AG09309 (cell line): ENCODE results near the gene DLD.
"Not testable (repeated sequence)": the region's sequence is repeated elsewhere in the genome, so short reads cannot be mapped to it uniquely, and the experiment has no call there.

Experiments
- DNase-seq: peaks from one replicate; pipeline ENCODE4 v3.0.0-alpha.2; 2010; ENCODE audit warnings: low read depth
- H3K4me3 ChIP-seq: 2 replicates; pipeline ENCODE4 v1.5.1; 2011; ENCODE audit warnings: mild to moderate bottlenecking, low read depth, low read length, moderate library complexity; ENCODE audit not compliant: control insufficient read depth
- TF ChIP-seq, protein P1 (sequence below): IDR thresholded peaks from 2 replicates; pipeline ENCODE4 v1.5.1; 2011; ENCODE audit warnings: mild to moderate bottlenecking, low read depth, low read length, inconsistent platforms; ENCODE audit not compliant: insufficient read depth, control insufficient read depth; ENCODE audit errors: missing control alignments

DLD gene

DNA sequence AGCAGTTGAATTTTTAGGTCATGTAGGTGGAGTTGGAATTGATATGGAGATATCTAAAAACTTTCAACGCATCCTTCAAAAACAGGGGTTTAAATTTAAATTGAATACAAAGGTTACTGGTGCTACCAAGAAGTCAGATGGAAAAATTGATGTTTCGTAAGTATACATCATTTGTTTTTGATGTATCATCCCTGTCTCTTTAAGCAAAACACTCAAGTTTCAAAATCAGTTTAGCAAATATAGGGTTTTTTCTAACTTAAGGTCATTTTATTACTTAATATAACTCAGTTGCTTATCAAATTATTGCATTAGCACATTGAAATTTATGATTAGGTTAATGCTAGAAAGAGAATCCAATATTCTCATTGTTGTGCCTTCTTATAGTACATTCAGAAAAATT, 24.6 kb downstream of the DLD start:
- no peak for DNase-seq
- TF ChIP-seq, protein P1, sequence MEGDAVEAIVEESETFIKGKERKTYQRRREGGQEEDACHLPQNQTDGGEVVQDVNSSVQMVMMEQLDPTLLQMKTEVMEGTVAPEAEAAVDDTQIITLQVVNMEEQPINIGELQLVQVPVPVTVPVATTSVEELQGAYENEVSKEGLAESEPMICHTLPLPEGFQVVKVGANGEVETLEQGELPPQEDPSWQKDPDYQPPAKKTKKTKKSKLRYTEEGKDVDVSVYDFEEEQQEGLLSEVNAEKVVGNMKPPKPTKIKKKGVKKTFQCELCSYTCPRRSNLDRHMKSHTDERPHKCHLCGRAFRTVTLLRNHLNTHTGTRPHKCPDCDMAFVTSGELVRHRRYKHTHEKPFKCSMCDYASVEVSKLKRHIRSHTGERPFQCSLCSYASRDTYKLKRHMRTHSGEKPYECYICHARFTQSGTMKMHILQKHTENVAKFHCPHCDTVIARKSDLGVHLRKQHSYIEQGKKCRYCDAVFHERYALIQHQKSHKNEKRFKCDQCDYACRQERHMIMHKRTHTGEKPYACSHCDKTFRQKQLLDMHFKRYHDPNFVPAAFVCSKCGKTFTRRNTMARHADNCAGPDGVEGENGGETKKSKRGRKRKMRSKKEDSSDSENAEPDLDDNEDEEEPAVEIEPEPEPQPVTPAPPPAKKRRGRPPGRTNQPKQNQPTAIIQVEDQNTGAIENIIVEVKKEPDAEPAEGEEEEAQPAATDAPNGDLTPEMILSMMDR: no peak
- no peak overlapping the region for H3K4me3 ChIP-seq

DNA sequence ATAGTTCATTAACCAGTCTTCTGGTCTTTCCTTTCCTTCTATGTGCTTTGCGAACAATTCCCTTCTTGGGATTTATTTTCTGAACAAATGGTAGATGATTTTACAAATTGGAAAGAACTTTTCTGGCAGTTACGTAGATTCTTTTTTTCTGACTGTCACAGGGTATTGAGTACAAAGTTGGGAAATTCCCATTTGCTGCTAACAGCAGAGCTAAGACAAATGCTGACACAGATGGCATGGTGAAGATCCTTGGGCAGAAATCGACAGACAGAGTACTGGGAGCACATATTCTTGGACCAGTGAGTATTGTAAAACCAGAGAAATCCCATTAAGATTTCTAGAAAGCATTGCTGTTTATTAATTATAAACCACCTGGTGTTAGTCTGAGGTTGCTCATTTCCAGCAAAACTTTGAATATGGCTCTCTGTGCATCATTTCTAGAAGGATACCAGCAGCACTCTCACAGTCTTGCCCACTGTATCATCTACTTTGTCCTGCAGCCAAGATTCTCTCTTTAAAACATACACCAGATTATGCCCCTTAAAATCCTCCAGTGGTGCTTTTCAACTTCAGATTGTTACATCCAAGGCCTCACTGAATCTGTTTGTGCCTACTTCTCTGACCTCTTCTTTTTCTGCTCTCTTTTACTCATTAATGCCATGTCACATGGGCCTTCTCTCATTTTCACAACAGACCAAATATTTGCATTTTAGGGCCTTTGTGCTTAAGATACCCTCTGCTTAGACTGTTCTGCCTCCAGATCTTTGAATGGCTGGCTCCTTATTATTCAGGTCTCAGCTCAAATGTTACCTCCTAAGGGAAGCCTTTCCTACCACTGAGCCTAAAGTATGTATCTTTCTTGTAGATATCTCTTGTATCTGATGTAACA, 27.0 kb downstream of the DLD start:
- no peak for DNase-seq
- TF ChIP-seq, protein P1: no peak
- no peak overlapping the region for H3K4me3 ChIP-seq

DNA sequence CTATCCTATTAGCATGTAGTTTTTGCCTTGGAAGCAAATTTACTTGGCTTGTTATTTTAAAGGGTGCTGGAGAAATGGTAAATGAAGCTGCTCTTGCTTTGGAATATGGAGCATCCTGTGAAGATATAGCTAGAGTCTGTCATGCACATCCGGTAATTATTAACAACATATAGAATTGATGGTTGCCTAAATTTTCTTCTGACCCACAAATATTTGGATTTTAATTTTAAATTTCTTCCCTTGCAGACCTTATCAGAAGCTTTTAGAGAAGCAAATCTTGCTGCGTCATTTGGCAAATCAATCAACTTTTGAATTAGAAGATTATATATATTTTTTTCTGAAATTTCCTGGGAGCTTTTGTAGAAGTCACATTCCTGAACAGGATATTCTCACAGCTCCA, 28.0 kb downstream of the DLD start:
- no peak for DNase-seq
- TF ChIP-seq, protein P1: no peak
- no peak overlapping the region for H3K4me3 ChIP-seq

DNA sequence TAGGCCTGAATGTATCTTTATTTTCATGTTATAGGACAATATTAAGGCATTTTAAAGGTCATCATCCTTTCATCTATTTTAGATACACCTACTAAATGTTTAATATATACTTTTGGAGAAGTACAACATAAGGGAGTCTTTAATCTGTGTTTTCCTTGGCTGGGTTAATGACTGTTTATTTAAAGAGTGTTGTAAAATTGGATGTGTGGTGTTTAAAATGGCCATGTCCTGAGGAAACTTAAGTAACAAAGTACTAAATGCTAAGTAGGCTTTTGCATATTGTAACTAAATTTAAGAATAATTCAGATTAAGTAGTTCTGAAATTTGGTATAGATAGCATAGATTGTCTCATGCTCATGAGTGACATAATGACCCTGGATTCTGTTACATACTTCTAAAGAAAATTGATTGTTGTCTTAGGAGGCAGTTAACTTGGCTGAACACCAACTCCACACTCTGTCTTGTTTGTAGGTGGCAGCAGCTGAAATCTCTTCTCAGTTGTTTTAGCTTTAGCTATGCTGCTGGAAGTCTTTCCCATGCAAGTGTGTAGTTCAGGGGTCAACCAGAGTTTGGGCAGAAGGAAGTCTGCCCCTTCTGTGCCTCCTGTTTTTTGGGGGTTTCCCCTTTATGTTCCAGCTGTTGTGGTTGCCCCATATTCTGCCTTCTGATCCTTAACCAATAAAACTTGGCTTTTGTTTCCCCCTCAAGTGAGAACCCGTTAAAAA, 29.2 kb downstream of the DLD start:
- H3K4me3 ChIP-seq: no peak overlapping the region
- TF ChIP-seq, protein P1: no peak
- DNase-seq: no peak

DNA sequence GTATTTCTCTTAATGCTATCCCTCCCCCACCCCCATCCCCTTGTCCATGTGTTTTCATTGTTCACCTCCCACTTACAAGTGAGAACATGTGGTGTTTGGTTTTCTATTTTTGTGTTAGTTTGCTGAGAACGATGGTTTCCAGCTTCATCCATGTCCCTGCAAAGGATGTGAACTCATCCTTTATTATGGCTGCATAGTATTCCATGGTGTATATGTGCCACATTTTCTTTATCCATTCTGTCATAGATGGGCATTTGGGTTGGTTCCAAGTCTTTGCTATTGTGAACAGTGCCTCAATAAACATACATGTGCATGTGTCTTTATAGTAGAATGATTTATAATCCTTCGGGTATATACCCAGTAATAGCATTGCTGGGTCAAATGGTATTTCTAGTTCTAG, 30.8 kb downstream of the DLD start:
- H3K4me3 ChIP-seq, DNase-seq: not testable (repeated sequence)

DNA sequence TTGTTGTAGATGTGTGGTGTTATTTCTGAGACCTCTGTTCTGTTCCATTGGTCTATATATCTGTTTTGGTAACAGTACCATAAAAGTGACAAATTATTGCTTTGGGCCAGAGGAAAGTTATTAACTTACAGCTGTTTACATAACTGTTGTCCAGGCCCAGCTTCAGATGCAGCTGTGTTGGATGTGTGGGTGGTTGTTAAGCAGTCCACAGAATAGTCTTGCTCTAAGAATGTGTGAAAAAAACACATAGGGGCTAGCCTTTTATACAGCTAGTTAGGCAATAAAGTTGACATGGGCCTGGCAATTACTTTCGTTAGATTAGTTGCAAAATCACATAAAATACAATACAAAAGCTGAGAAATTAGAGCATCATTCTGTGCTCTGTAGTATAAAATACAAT, 31.9 kb downstream of the DLD start:
- DNase-seq: no peak
- H3K4me3 ChIP-seq: no peak overlapping the region
- TF ChIP-seq, protein P1: no peak
